Posterior cingulate gyrus (tissue), 11 donors: ENCODE measurements around the gene HOMEZ.
"Not testable (repeated sequence)": the region's sequence is repeated elsewhere in the genome, so short reads cannot be mapped to it uniquely, and the experiment has no call there.

ENCODE experiments used
- DNase-seq, 10 donors: peaks; one replicate each; pipeline versions ENCODE4 v3.0.0 to v3.0.0-alpha.2; 2020 to 2021; ENCODE audit warnings: mixed read lengths in 3 of 10
- intact Hi-C: fragments of 100-400 bp; cut with DNase I; formaldehyde crosslinking; loops from one replicate; pipeline ENCODE4 v1.15.1; 2023

The HOMEZ gene

GRCh38 chr14:23241061-23241715, 44.7 kb downstream of the HOMEZ start:
- intact Hi-C loops, result not testable (repeated sequence)

DNA sequence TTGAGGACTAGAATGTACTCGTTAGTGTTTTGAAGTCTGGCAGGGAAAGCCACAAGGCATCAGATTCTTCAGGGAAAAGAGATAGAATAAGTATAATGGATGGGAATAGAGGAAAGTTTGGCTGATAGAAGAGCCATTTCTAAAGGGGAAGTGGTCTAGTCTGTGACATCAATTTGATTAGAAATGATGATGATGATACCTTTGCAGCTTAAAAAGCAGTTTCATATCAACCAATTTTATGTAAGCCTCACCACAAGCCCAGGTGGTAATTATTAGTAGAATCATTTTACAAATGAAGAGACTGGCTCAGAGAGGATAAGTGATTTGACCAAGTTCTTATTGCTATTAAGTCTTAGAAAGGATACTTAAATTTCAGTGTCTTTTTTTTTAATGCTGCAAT, 45.3 kb downstream of the HOMEZ start:
- intact Hi-C loops, result no loop called here
- DNase-seq, result no peak

More at GRCh38 chr14:23241061-23241715, 44.7 kb downstream of the HOMEZ start:
- DNase-seq, result not testable (repeated sequence)

GRCh38 chr14:23237772-23238594, 47.9 kb downstream of the HOMEZ start, which contains the start of gene RNF212B:
Gene RNF212B (plus strand): TSS chr14:23237936. CDS start chr14:23240346, 2,410 bp downstream.
- peak; percentile 48 to 96 (median 76) for DNase-seq
- intact Hi-C loops, result no loop called here

DNA sequence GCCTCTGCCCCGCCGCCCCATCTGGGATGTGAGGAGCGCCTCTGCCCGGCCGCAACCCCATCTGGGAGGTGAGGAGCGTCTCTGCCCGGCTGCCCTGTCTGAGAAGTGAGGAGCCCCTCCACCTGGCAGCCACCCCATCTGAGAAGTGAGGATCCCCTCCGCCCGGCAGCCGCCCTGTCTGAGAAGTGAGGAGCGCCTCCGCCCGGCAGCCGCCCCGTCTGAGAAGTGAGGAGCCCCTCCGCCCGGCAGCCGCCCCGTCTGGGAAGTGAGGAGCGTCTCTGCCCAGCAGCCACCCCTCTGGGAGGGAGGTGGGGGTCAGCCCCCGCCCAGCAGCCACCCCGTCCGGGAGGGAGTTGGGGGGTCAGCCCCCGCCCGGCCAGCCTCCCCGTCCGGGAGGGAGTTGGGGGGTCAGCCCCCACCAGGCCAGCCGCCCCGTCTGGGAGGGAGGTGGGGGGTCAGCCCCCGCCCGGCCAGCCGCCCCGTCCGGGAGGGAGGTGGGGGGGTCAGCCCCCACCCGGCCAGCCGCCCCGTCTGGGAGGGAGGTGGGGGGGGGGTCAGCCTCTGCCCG, 53.6 kb downstream of the HOMEZ start:
- DNase-seq, intact Hi-C loops: not testable (repeated sequence)

DNA sequence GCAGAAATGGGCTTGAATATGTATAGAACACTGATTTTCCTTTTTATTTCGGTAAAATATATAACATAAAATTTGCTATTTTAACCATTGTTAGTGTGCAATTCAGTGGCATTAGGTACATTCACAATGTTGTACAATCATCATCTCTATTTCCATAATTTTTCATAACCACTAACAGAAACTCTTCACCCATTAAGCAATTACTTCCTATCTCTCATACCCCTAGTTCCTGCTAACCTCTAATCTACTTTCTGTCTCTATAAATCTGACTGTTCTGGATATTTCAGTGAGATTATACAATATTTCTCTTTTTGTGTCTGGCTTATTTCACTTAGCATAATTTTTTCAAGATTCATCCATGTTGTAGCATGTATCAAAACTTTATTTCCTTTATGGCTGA, 57.1 kb downstream of the HOMEZ start:
- DNase-seq, result no peak
- intact Hi-C loops, result no loop called here

DNA sequence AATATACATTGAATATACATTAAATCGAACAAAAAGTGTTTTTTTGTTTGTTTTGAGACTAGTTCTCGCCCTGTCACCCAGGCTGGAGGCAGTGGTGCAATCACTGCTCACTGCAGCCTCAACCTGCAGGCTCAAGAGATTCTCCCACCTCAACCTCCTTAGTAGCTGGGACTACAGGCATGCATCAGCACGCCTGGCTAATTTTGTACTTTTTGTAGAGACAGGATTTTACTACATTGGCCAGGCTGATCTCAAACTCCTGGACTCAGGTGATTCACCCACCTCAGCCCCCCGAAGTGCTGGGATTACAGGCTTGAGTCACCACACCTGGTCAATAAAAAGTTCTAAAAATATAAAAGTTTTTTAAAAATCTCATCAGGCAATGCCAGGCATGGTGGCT, 58.4 kb downstream of the HOMEZ start:
- intact Hi-C loops, result no loop called here
- DNase-seq, result no peak

- DNase-seq, intact Hi-C loops: not testable (repeated sequence)
These were observed 61.0 kb downstream of the HOMEZ start for GRCh38 chr14:23224958-23225357.
